HG03460 (cell line): ENCODE results near the gene FCAMR.

ENCODE experiments used
- ATAC-seq: cut with Tn5 transposase; IDR thresholded peaks from one replicate; pipeline ENCODE4 v1.9.1; 2021; ENCODE audit not compliant: unreplicated experiment

FCAMR gene

GRCh38 chr1:206960676-206961386, 9.4 kb downstream of the FCAMR start:
- no peak for ATAC-seq

GRCh38 chr1:206958144-206958543, 12.1 kb downstream of the FCAMR start:
- no peak for ATAC-seq

GRCh38 chr1:206957639-206958038, 12.6 kb downstream of the FCAMR start:
- no peak for ATAC-seq

- ATAC-seq, result no peak
Measured at GRCh38 chr1:206955476-206956451, 14.5 kb downstream of the FCAMR start.

GRCh38 chr1:206954459-206955342, 15.6 kb downstream of the FCAMR start:
- no peak for ATAC-seq

- ATAC-seq, result no peak
Measured at GRCh38 chr1:206953626-206954025, 16.6 kb downstream of the FCAMR start.

- ATAC-seq, result no peak
Measured at GRCh38 chr1:206953126-206953525, 17.1 kb downstream of the FCAMR start.

GRCh38 chr1:206952171-206952570, 18.1 kb downstream of the FCAMR start:
- no peak for ATAC-seq

- ATAC-seq, result peak; percentile 52
Measured at GRCh38 chr1:206951318-206952100, 18.8 kb downstream of the FCAMR start.

GRCh38 chr1:206949641-206950040, 20.6 kb downstream of the FCAMR start:
- no peak for ATAC-seq

- ATAC-seq, result no peak
Measured at GRCh38 chr1:206949208-206949607, 21.1 kb downstream of the FCAMR start.

- no peak for ATAC-seq
Measured at GRCh38 chr1:206947255-206947654, 23.0 kb downstream of the FCAMR start.

- no peak for ATAC-seq
Measured at GRCh38 chr1:206946261-206946660, 24.0 kb downstream of the FCAMR start, which contains the start of gene PIGR. Gene PIGR (minus strand): TSS chr1:206946466. CDS start chr1:206940531, 5,935 bp downstream.

GRCh38 chr1:206945779-206946178, 24.5 kb downstream of the FCAMR start:
- no peak for ATAC-seq

GRCh38 chr1:206944703-206945102, 25.6 kb downstream of the FCAMR start:
- ATAC-seq, result no peak

- ATAC-seq, result no peak
Measured at GRCh38 chr1:206941766-206942418, 28.4 kb downstream of the FCAMR start.

- ATAC-seq, result no peak
Measured at GRCh38 chr1:206940588-206940936, 29.7 kb downstream of the FCAMR start.

- no peak for ATAC-seq
Measured at GRCh38 chr1:206939841-206940587, 30.2 kb downstream of the FCAMR start.

GRCh38 chr1:206939131-206939530, 31.1 kb downstream of the FCAMR start:
- no peak for ATAC-seq
